Spleen (tissue), 11 donors: Measurements from ENCODE around the gene SYDE1. TPM values are rescaled to one million over a fixed set of nuclear protein-coding genes. Genes with fewer than 3 reads are reported as not detected.

Experiments used
- DNase-seq: peaks from one replicate; pipeline ENCODE4 v3.0.0-alpha.2; 2020
- H3K27ac ChIP-seq, 8 donors: fragments of 200-600 bp; sonication (generic) in 7 of 8; 1 replicate in 4 of 8; 2 replicates in 4 of 8; pipeline versions ENCODE4 v1.5.0 to v1.8.0; 2016 to 2021; ENCODE audit warnings: inconsistent platforms in 4 of 8, mild to moderate bottlenecking in 4 of 8, moderate library complexity in 1 of 8
- H3K27me3 ChIP-seq, 7 donors: fragments of 200-600 bp; sonication (generic) in 6 of 7; replicated peaks in 1 of 7; 1 replicate in 4 of 7; 2 replicates in 3 of 7; pipeline versions ENCODE4 v1.5.0 to v1.8.0; 2016 to 2021; ENCODE audit warnings: inconsistent platforms in 3 of 7, mild to moderate bottlenecking in 1 of 7
- H3K36me3 ChIP-seq, 6 donors: fragments of 200-600 bp; sonication (generic) in 5 of 6; 1 replicate in 4 of 6; 2 replicates in 2 of 6; pipeline versions ENCODE4 v1.5.0 to v1.8.0; 2016 to 2021; ENCODE audit warnings: inconsistent platforms in 2 of 6
- H3K4me1 ChIP-seq, 6 donors: fragments of 200-600 bp; sonication (generic) in 5 of 6; 1 replicate in 3 of 6; 2 replicates in 3 of 6; pipeline versions ENCODE4 v1.5.0 to v1.8.0; 2016 to 2021; ENCODE audit warnings: inconsistent platforms in 3 of 6
- H3K4me3 ChIP-seq, 8 donors: fragments of 200-600 bp; sonication (generic) in 7 of 8; 1 replicate in 4 of 8; 2 replicates in 4 of 8; pipeline versions ENCODE4 v1.5.0 to v1.8.0; 2016 to 2021; ENCODE audit warnings: inconsistent platforms in 4 of 8, mild to moderate bottlenecking in 4 of 8, moderate library complexity in 2 of 8
- H3K9me3 ChIP-seq, 8 donors: fragments of 200-600 bp; sonication (generic) in 7 of 8; 1 replicate in 4 of 8; 2 replicates in 4 of 8; pipeline versions ENCODE4 v1.5.0 to v1.8.0; 2016 to 2021; ENCODE audit warnings: inconsistent platforms in 4 of 8
- CTCF ChIP-seq, 11 experiments: fragments of 200-600 bp in 7 of 11; fragments of 450-650 bp in 4 of 11; sonication (generic) in 4 of 11; IDR thresholded peaks in 8 of 11; conservative IDR thresholded peaks in 3 of 11; 1 replicate in 7 of 11; 2 replicates in 4 of 11; pipeline versions ENCODE4 v1.4.0 to v1.8.0; 2016 to 2021; ENCODE audit warnings: antibody characterized with exemption in 11 of 11, inconsistent platforms in 4 of 11, mild to moderate bottlenecking in 1 of 11
- POLR2A ChIP-seq, 3 donors: fragments of 450-650 bp; IDR thresholded peaks; one replicate each; pipeline ENCODE4 v1.5.1; 2017; ENCODE audit warnings: antibody characterized with exemption in 3 of 3, mild to moderate bottlenecking in 1 of 3
- POLR2AphosphoS5 ChIP-seq, 3 donors: sonication (generic); formaldehyde crosslinking; IDR thresholded peaks; one replicate each; pipeline ENCODE4 v1.5.1; 2017; ENCODE audit warnings: antibody characterized with exemption in 3 of 3
- WGBS, 5 donors: extraction: QIAGEN DNeasy Blood & Tissue Kit in 3 of 5; methylation state at CpG; one replicate each; pipeline versions ENCODE4 v1.1.5 to v1.1.7; 2013 to 2018; 5-methylcytosine and 5-hydroxymethylcytosine counted together
- intact Hi-C: fragments of 100-400 bp; cut with DNase I; formaldehyde crosslinking; loops from one replicate; pipeline ENCODE4 v1.15.0; 2023; ENCODE audit warnings: low total_unique reads
- polyA plus RNA-seq, 3 donors: library from polyadenylated mRNA; stranded (reverse); fragments of 200-250 nt; gene quantifications; one replicate each; pipeline ENCODE4 v1.2.1, GENCODE V29; 2013
- total RNA-seq, 7 donors: library from RNA; depleted of rRNA in 3 of 7; stranded (reverse); fragments of >200 nt in 3 of 7; fragmentation: NEBNext Ultra II Directional in 4 of 7; extraction: Animal tissue kit (Norgen Biotek cat#: 25700) in 4 of 7; gene quantifications; one replicate each; pipeline versions ENCODE4 v1.1.0 to v1.2.1, GENCODE V29; 2016 to 2021
- donor health status: healthy with polysubstance abuse.
- donor health status: DM: no; HTN: no; CAD: no; lungs with moderate emphysema.
- donor health status: DM: no; HTN: no; CAD: no.
- donor health status: Bipolar disorder and iron deficiency.
- donor health status: healthy.
- donor health status: DM: no; HTN: no; CAD: no.
- donor health status: DM: yes; HTN: yes; CAD: no.

The SYDE1 gene
- total and polyA plus RNA-seq, 10 donors: 2.0 to 27.6 (median 14.7) TPM

- Histone ChIP-seq H3K27ac (no peak overlapping the region), H3K36me3 (peaks cover 8 to 82% (median 74%) of the 10 kb centered on the region in 6 donors), H3K4me3 (no peak overlapping the region), H3K27me3 (no peaks in the 10 kb centered on the region), H3K4me1 (peaks cover 0 to 20% (median 15%) of the 10 kb centered on the region in 6 donors), H3K9me3 (peaks cover 0 to 3% (median 0%) of the 10 kb centered on the region in 8 donors)
- no peak for TF ChIP-seq CTCF (IDR thresholded peaks at IDR 0.05 in 8 of 11, conservative IDR thresholded peaks at IDR 0.05 in 3 of 11)
- no peak for TF ChIP-seq POLR2AphosphoS5 (IDR thresholded peaks at IDR 0.05)
- no peak for TF ChIP-seq POLR2A (IDR thresholded peaks at IDR 0.05)
- 96 to 98% (median 97%) methylated on average over 14 of the region's 14 CpGs for WGBS, 5 donors
- DNase-seq: no peak
- intact Hi-C loops: no loop called here
Observed at GRCh38 chr19:15120135-15121026, 13.2 kb downstream of the SYDE1 start.

- peaks cover 0 to 3% (median 0%) of the 10 kb centered on the region in 8 donors for H3K9me3 ChIP-seq
- DNase-seq: no peak
- 95 to 97% (median 96%) methylated on average over 14 to 21 of the region's 21 CpGs for WGBS, 5 donors
- peaks cover 0 to 30% (median 21%) of the 10 kb centered on the region in 6 donors for H3K4me1 ChIP-seq
- intact Hi-C loops: no loop called here
- no peaks in the 10 kb centered on the region for H3K27me3 ChIP-seq
- H3K27ac ChIP-seq: no peak overlapping the region
- peaks cover 6 to 61% (median 53%) of the 10 kb centered on the region in 6 donors for H3K36me3 ChIP-seq
- H3K4me3 ChIP-seq: no peak overlapping the region
- TF ChIP-seq POLR2AphosphoS5 (IDR thresholded peaks at IDR 0.05) (no peak), CTCF (IDR thresholded peaks at IDR 0.05 in 8 of 11, conservative IDR thresholded peaks at IDR 0.05 in 3 of 11) (no peak), POLR2A (IDR thresholded peaks at IDR 0.05) (no peak)
Observed at GRCh38 chr19:15122331-15123030, 15.3 kb downstream of the SYDE1 start.

DNA sequence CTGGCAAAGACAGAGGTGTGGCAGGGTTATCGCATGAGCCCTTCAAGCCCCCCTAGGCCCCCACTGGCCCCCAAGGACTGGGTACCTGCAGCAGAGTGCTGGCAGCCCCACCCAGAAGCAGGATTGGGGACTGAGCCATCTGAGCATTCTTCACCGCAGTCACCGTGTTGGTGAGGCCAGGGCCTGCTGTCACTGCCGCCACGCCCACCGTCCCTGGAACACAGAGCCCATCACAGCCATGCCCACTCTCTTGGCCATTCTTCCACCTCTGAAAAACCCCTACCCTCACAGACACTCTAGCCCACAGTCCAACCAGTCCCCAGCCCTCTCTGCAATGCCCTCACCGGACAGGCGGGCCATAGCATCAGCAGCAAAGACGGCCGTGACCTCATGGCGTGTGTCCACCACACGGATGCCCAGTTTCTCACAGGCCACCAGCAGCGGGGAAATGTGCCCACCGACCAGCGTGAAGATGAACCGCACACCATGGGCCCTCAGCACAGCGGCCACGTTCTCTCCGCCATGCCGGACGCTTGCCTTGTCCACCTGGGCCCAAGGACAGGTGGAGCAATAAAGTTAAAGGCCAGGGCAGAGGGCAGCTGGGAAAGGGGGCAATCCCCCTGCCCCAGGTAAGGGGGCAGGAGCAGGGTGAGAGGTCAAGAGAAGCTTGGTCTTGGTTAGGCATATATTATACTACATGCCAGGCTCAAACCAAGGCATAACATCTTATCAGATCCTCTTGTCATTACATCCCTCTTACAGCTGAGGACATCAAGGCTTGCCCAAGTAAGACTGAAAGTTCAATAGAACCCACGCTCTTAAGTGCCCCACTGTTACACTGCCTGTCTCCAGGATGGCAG is 16.1 kb downstream of the SYDE1 start:
- 92 to 98% (median 97%) methylated on average over 15 to 22 of the region's 22 CpGs for WGBS, 5 donors
- H3K4me3 ChIP-seq: no peak overlapping the region
- TF ChIP-seq POLR2AphosphoS5 (IDR thresholded peaks at IDR 0.05) (no peak), POLR2A (IDR thresholded peaks at IDR 0.05) (no peak), CTCF (IDR thresholded peaks at IDR 0.05 in 8 of 11, conservative IDR thresholded peaks at IDR 0.05 in 3 of 11) (no peak)
- H3K9me3 ChIP-seq: peaks cover 0 to 3% (median 0%) of the 10 kb centered on the region in 8 donors
- peak overlapping the region in 2 of 8 donors; percentile 8 to 96 for H3K27ac ChIP-seq
- H3K27me3 ChIP-seq: no peaks in the 10 kb centered on the region
- H3K36me3 ChIP-seq: peaks cover 6 to 53% (median 45%) of the 10 kb centered on the region in 6 donors
- peaks cover 0 to 30% (median 21%) of the 10 kb centered on the region in 6 donors for H3K4me1 ChIP-seq
- intact Hi-C loops: no loop called here
- DNase-seq: no peak
